ENCODE measurements around the gene ETFBKMT. TPM values are rescaled to one million over a fixed set of nuclear protein-coding genes. Genes with fewer than 3 reads are reported as not detected.
A peak's percentile ranks its signal among the peaks of the same experiment; 100 is the strongest.
"Not testable (repeated sequence)": the region's sequence is repeated elsewhere in the genome, so short reads cannot be mapped to it uniquely, and the experiment has no call there.

The ETFBKMT gene
- total RNA-seq, 2 donors from 2014 or later = 0.78 to 1.3 TPM

DNA sequence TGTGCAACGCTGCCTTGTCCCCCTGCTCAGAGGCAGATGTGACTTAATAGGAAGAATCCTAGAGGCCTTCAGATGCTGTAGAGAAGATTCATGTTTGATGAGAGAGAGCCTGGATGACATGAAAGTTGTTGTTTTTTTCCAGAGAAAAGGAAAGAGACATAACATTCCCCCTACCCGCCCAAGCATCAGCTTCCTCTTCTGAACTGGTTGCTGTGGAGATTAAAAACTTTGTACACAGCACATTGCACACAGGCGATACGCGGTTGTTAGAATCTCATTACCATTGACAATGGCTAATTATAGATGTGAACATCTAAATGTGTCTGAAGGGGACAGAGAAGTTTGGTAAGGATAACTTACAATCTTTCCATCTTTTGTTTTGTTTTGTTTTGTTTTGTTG, 13.6 kb upstream of the ETFBKMT start:
- no peak for ATAC-seq
- H3K36me3 Mint-ChIP-seq = no peaks in the 10 kb centered on the region

DNA sequence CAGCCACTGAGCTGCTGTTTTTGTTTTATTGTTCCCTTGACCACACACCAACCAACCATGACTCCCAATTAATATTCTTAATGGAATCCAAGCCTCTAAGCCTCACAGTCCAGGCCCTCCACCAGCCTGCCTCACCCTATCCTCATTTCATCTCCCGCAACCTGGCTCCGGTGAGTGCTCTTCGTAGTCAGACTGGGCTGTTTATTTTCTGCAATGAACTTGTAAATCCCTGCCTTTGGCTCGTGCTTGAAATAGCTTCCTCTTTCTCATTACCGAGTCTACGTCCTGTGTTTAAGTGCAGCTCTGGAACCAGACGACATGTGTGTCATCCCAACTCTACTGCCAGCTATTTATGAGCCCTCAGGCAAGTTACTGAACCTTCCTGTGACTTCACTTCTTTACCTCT, 12.4 kb upstream of the ETFBKMT start:
- no peak for ATAC-seq
- DNase-seq (ENCODE audit: low spot score in 2 of 2) = no peak
- H3K36me3 Mint-ChIP-seq = no peaks in the 10 kb centered on the region
- H3K27ac Mint-ChIP-seq = no peak overlapping the region
- no peaks in the 10 kb centered on the region for H3K9me3 Mint-ChIP-seq

More for the DNA sequence above, 13.6 kb upstream of the ETFBKMT start:
- no peaks in the 10 kb centered on the region for H3K9me3 Mint-ChIP-seq
- DNase-seq (ENCODE audit: low spot score in 2 of 2) = no peak
- peak overlapping the region in 1 of 2 donors; percentile 56 for H3K27ac Mint-ChIP-seq

DNA sequence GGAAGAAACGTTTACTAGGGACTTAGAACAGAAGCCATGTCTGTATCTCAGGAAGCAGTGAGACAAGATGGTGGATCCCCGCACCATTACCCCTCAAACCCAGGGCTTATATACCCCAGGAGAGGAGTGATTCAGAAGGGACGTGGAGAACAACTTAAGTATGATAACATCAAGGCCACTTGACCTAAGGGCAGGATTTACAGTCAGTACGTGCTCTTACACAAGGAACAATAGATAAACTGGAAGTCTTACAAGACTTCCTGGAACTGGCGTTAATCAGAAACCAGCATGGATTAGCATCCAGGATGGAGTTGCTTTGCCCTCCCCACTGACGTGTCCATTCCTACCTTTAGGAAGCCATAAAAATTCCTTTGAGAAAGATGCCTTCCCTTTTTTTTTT, 8.6 kb upstream of the ETFBKMT start:
- Mint-ChIP-seq H3K36me3 (no peaks in the 10 kb centered on the region), H3K27ac (no peak overlapping the region), H3K9me3 (no peaks in the 10 kb centered on the region)
- DNase-seq (ENCODE audit: low spot score in 2 of 2) (no peak), ATAC-seq (no peak)

GRCh38 chr12:31651893-31652521, 7.5 kb upstream of the ETFBKMT start:
- no peak for ATAC-seq
- DNase-seq (ENCODE audit: low spot score in 2 of 2) = no peak
- no peaks in the 10 kb centered on the region for H3K9me3 Mint-ChIP-seq
- H3K36me3 Mint-ChIP-seq = no peaks in the 10 kb centered on the region
- H3K27ac Mint-ChIP-seq = no peak overlapping the region

GRCh38 chr12:31655208-31655607, 4.3 kb upstream of the ETFBKMT start:
- no peak for DNase-seq (ENCODE audit: low spot score in 2 of 2)
- no peak for ATAC-seq
- H3K36me3 Mint-ChIP-seq = no peaks in the 10 kb centered on the region
- peak overlapping the region in 1 of 2 donors; percentile 7 for H3K27ac Mint-ChIP-seq
- H3K9me3 Mint-ChIP-seq = no peaks in the 10 kb centered on the region

DNA sequence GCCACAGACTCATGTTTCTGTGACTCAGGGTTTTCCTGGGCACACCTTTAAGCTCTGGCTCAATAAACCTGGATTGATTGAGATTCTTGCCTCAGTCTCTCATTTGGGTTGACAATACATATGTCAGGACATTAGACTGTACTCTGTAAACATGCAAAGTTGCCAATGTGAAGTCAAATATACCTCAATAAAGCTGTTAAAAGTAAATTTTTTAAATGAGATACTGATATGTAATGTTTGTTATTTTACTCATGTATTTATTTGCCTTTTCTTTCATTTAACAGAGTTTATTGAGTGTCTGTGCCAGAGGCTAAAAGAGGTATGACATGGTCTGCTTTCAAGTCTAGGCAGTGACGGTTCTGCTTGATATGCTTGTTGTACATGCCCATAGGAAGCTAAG, 3.7 kb upstream of the ETFBKMT start:
- no peak for DNase-seq (ENCODE audit: low spot score in 2 of 2)
- Mint-ChIP-seq H3K27ac (peak overlapping the region in 1 of 2 donors; percentile 7), H3K36me3 (no peaks in the 10 kb centered on the region), H3K9me3 (no peaks in the 10 kb centered on the region)
- ATAC-seq = no peak

DNA sequence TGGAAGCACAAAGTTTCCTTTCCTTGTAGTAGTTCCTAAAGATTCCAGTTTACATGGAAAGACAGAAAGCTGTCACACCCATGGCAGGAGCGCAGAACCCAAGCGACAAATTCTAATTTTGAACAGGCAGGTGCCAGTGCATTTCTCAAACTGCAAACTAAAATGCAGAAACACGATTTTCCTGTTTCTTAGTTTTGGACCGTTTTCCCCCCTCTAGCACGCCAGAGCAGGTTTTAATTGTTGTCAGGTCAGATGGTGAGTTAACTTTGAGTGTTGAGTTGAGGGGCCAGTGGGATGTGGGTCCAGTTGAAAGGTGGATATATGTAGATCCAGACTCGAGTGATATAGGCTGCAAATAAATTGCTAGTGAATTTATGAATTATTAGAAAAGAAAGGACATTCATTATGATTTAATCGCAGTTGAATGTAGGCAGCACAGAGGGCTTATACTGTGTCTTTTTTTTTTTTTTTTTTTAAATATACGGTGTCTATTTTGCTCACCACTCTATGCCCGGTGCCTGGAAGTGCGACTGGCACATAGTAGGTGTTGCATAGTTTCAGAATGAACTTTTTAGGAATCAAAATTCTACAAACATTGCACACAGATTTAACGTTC, 909 bp upstream of the ETFBKMT start:
- Mint-ChIP-seq H3K36me3 (no peaks in the 10 kb centered on the region), H3K27ac (peak overlapping the region; percentile 46 to 96), H3K9me3 (no peaks in the 10 kb centered on the region)
- ATAC-seq (peak in 1 of 2 donors; percentile 8), DNase-seq (ENCODE audit: low spot score in 2 of 2) (no peak)

- H3K27ac Mint-ChIP-seq = no peak overlapping the region
- ATAC-seq (no peak), DNase-seq (ENCODE audit: low spot score in 2 of 2) (no peak)
- peaks cover 0 to 4% of the 10 kb centered on the region in 2 donors for H3K9me3 Mint-ChIP-seq
- H3K36me3 Mint-ChIP-seq = no peaks in the 10 kb centered on the region
Measured at GRCh38 chr12:31662176-31662849, 2.8 kb downstream of the ETFBKMT start.

DNA sequence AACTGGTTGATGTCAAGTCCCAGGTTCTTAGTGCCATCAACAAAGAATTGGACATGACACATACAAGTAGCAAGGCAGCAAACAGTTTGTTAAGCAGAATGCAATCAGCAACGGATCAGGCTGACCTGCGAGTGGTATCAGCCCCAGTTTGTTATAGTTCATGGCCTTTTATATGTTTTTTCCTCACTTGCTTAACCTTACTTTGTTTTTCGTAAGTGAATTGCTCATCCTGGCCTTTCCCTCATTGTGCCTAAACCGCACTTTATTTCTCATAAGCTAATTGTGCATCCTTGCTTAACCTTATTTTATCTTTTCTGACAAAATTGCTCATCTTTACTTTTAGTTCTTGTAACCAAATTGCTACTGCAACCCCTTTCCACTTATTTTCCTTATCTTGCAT, 4.1 kb downstream of the ETFBKMT start:
- H3K36me3 Mint-ChIP-seq = peaks cover 0 to under 1% of the 10 kb centered on the region in 2 donors
- no peak overlapping the region for H3K27ac Mint-ChIP-seq
- peaks cover 0 to 4% of the 10 kb centered on the region in 2 donors for H3K9me3 Mint-ChIP-seq
- ATAC-seq (no peak), DNase-seq (ENCODE audit: low spot score in 2 of 2) (no peak)

GRCh38 chr12:31664038-31664437, 4.5 kb downstream of the ETFBKMT start:
- ATAC-seq (no peak), DNase-seq (ENCODE audit: low spot score in 2 of 2) (no peak)
- H3K36me3 Mint-ChIP-seq = peaks cover 4 to 5% of the 10 kb centered on the region in 2 donors

GRCh38 chr12:31669020-31669419, 9.5 kb downstream of the ETFBKMT start:
- Mint-ChIP-seq H3K27ac (no peak overlapping the region), H3K36me3 (peaks cover 6 to 10% of the 10 kb centered on the region in 2 donors), H3K9me3 (peaks cover 0 to 4% of the 10 kb centered on the region in 2 donors)
- no peak for DNase-seq (ENCODE audit: low spot score in 2 of 2)
- no peak for ATAC-seq

More at GRCh38 chr12:31664038-31664437, 4.5 kb downstream of the ETFBKMT start:
- H3K9me3 Mint-ChIP-seq = peaks cover 0 to 4% of the 10 kb centered on the region in 2 donors
- H3K27ac Mint-ChIP-seq = peak overlapping the region in 1 of 2 donors; percentile 70

DNA sequence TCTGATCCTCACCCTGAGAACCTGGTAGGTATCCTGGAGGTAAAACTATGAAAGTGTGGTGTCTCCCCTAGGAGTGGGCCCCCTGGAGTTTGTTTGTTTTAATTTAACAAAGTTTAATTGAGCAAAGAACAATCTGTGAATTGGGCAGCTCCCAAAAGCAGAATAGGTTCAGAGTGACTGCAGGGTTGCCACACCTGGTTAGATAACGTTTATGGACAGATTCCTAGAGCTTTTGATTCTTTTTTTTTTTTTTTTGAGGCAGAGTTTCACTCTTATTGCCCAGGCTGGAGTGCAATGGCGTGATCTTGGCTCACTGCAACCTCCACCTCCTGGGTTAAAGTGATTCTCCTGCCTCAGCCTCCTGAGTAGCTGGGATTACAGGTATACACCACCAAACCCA, 10.1 kb downstream of the ETFBKMT start:
- H3K36me3 Mint-ChIP-seq; H3K9me3 Mint-ChIP-seq; DNase-seq (ENCODE audit: low spot score in 2 of 2); ATAC-seq; H3K27ac Mint-ChIP-seq: not testable (repeated sequence)

GRCh38 chr12:31672521-31672920, 13.0 kb downstream of the ETFBKMT start:
- H3K9me3 Mint-ChIP-seq = no peaks in the 10 kb centered on the region
- ATAC-seq (no peak), DNase-seq (ENCODE audit: low spot score in 2 of 2) (no peak)
- peaks cover 8 to 10% of the 10 kb centered on the region in 2 donors for H3K36me3 Mint-ChIP-seq
- no peak overlapping the region for H3K27ac Mint-ChIP-seq

DNA sequence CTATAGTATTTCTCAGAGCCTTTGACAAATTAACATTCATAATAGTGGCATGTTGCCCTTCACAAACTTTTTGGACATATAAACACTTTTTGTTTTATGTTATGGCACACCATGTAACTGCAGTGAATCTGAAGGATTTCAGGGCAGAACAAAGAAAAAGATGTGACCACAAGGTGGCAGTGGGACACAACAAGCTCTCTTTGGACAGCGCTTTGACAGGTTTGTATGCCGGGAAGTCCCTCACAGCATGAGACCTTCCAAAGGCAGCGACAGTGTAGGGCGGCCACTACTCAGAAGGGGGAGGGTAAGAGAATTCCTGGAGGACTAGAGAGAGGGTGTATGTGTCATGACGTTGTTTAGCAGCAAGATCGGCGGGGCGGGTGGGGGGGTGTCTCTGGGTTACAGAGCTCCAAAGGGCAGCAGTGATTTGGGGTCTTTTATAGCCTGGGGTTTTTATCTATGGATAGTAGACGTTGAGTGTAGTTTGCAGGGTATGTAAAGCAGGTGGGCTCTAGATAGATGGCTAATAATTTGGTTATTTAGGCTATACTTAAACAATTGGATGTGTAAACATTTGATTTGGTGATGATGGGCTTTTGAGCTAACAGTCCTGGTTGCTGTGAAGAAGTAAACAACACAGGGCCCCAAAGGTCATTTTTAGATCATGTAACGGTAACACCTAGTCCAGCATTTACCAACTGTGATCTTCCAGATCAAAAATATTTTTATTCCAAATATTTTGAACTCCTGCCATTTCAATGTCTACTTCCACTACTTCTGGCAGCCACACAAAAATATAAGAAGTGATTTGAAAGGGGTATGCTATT, 22.9 kb downstream of the ETFBKMT start:
- Mint-ChIP-seq H3K36me3 (peaks cover 19 to 44% of the 10 kb centered on the region in 2 donors), H3K9me3 (peaks cover 0 to 6% of the 10 kb centered on the region in 2 donors), H3K27ac (peak overlapping the region; percentile 61 to 66)
- ATAC-seq (peak; percentile 74 to 95), DNase-seq (ENCODE audit: low spot score in 2 of 2) (peak; percentile 62 to 67)

- Mint-ChIP-seq H3K9me3 (peaks cover 0 to 6% of the 10 kb centered on the region in 2 donors), H3K36me3 (peaks cover 27 to 56% of the 10 kb centered on the region in 2 donors), H3K27ac (no peak overlapping the region)
- no peak for DNase-seq (ENCODE audit: low spot score in 2 of 2)
- ATAC-seq = no peak
Measured at GRCh38 chr12:31685801-31686200, 26.3 kb downstream of the ETFBKMT start.

DNA sequence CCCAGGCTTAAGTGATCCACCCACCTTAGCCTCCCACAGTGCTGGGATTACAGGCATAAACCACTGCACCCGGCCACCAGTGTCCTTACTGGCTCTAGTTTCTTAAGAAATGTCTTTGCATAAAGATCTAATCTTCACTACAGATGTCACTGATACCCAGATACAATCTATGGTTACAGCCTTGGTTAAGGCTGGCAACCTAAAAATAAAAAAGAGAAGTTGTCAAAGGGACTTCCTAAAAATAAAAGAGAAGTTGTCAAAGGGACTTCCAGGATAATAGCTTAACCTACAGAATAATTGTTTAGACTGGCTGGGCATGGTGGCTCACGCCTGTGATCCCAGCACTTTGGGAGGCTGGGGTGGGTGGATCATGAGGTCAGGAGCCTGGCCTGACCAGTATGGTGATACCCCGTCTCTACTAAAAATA, 27.6 kb downstream of the ETFBKMT start:
- Mint-ChIP-seq H3K36me3 (peaks cover 27 to 58% of the 10 kb centered on the region in 2 donors), H3K9me3 (peaks cover 0 to 11% of the 10 kb centered on the region in 2 donors), H3K27ac (peak overlapping the region in 1 of 2 donors; percentile 14)
- ATAC-seq (peak in 1 of 2 donors; percentile 28), DNase-seq (ENCODE audit: low spot score in 2 of 2) (no peak)
